ENCODE results near the gene NR3C1. TPM values are rescaled to one million over a fixed set of nuclear protein-coding genes. Genes with fewer than 3 reads are reported as not detected.

Gene NR3C1
- polyA plus RNA-seq, 1 donor (not counting 4 experiments of a cell fraction or from before 2014, with no cell fraction given): 30.7 TPM

- no peak overlapping the region for H3K4me2 ChIP-seq (ENCODE audit: control insufficient read depth, extremely low read depth, insufficient read depth, low read depth, low read length)
- no peaks in the 10 kb centered on the region for H4K20me1 ChIP-seq (ENCODE audit: control insufficient read depth, extremely low read depth, insufficient read depth, low read length)
- H3K36me3 ChIP-seq (ENCODE audit: control insufficient read depth in 2 of 2, extremely low read depth in 1 of 2, insufficient read depth in 2 of 2, low read length in 2 of 2): no peaks in the 10 kb centered on the region
- no peaks in the 10 kb centered on the region for H3K79me2 ChIP-seq (ENCODE audit: control insufficient read depth, insufficient read depth, low read length)
- peaks cover 45% of the 10 kb centered on the region for H3K4me1 ChIP-seq (ENCODE audit: control insufficient read depth, extremely low read depth, insufficient read depth, low read length)
- no peaks in the 10 kb centered on the region for H3K27me3 ChIP-seq (ENCODE audit: control insufficient read depth, extremely low read depth, insufficient read depth, low read length)
- no peak overlapping the region for H3K27ac ChIP-seq (ENCODE audit: control insufficient read depth, insufficient read depth, low read length)
- H2AFZ ChIP-seq (ENCODE audit: control insufficient read depth, low read length): no peak overlapping the region
- no peak for DNase-seq (ENCODE audit: low read depth, low spot score)
- H3K9me1 ChIP-seq (ENCODE audit: control insufficient read depth, extremely low read depth, insufficient read depth, low read length): no peaks in the 10 kb centered on the region
- H3K9ac ChIP-seq (ENCODE audit: control insufficient read depth, extremely low read depth, insufficient read depth, low read length): no peak overlapping the region
- no peaks in the 10 kb centered on the region for H3K9me3 ChIP-seq (ENCODE audit: control insufficient read depth, low read depth, low read length)
- TF ChIP-seq EZH2 (IDR thresholded peaks at IDR 0.05; ENCODE audit: low read length): no peak
- dilution Hi-C loops (cut with MboI; ENCODE audit: extremely low pct_ligation_motif_present, low sequenced_read_pairs): no loop called here
- FAIRE-seq: no peak
- H3K4me3 ChIP-seq (ENCODE audit: control insufficient read depth in 2 of 3, extremely low read depth in 1 of 3, insufficient read depth in 2 of 3, low read depth in 1 of 3, low read length in 3 of 3): no peak overlapping the region
Observed at GRCh38 chr5:143231416-143231815, 172.1 kb downstream of the NR3C1 start.

GRCh38 chr5:143230676-143230996 is 172.8 kb downstream of the NR3C1 start:
- Histone ChIP-seq H3K27ac (ENCODE audit: control insufficient read depth, insufficient read depth, low read length) (no peak overlapping the region), H3K9me3 (ENCODE audit: control insufficient read depth, low read depth, low read length) (no peaks in the 10 kb centered on the region), H2AFZ (ENCODE audit: control insufficient read depth, low read length) (no peak overlapping the region), H3K36me3 (ENCODE audit: control insufficient read depth in 2 of 2, extremely low read depth in 1 of 2, insufficient read depth in 2 of 2, low read length in 2 of 2) (no peaks in the 10 kb centered on the region), H3K9ac (ENCODE audit: control insufficient read depth, extremely low read depth, insufficient read depth, low read length) (no peak overlapping the region), H3K4me2 (ENCODE audit: control insufficient read depth, extremely low read depth, insufficient read depth, low read depth, low read length) (no peak overlapping the region), H3K4me1 (ENCODE audit: control insufficient read depth, extremely low read depth, insufficient read depth, low read length) (peaks cover 39% of the 10 kb centered on the region), H4K20me1 (ENCODE audit: control insufficient read depth, extremely low read depth, insufficient read depth, low read length) (no peaks in the 10 kb centered on the region), H3K9me1 (ENCODE audit: control insufficient read depth, extremely low read depth, insufficient read depth, low read length) (no peaks in the 10 kb centered on the region), H3K27me3 (ENCODE audit: control insufficient read depth, extremely low read depth, insufficient read depth, low read length) (no peaks in the 10 kb centered on the region), H3K79me2 (ENCODE audit: control insufficient read depth, insufficient read depth, low read length) (no peaks in the 10 kb centered on the region), H3K4me3 (ENCODE audit: control insufficient read depth in 2 of 3, extremely low read depth in 1 of 3, insufficient read depth in 2 of 3, low read depth in 1 of 3, low read length in 3 of 3) (no peak overlapping the region)
- dilution Hi-C loops (cut with MboI; ENCODE audit: extremely low pct_ligation_motif_present, low sequenced_read_pairs): no loop called here
- no peak for TF ChIP-seq EZH2 (IDR thresholded peaks at IDR 0.05; ENCODE audit: low read length)
- TF ChIP-seq CTCF (optimal IDR thresholded peaks at IDR 0.05 in 1 of 3, IDR thresholded peaks at IDR 0.05 in 1 of 3, conservative IDR thresholded peaks at IDR 0.05 in 1 of 3; ENCODE audit: extremely low read depth in 1 of 3, insufficient read depth in 2 of 3, low read length in 3 of 3): no peak
- FAIRE-seq (no peak), DNase-seq (ENCODE audit: low read depth, low spot score) (no peak)

- FAIRE-seq: peak; percentile 60
- H3K79me2 ChIP-seq (ENCODE audit: control insufficient read depth, insufficient read depth, low read length): no peaks in the 10 kb centered on the region
- H3K4me2 ChIP-seq (ENCODE audit: control insufficient read depth, extremely low read depth, insufficient read depth, low read depth, low read length): no peak overlapping the region
- H3K36me3 ChIP-seq (ENCODE audit: control insufficient read depth in 2 of 2, extremely low read depth in 1 of 2, insufficient read depth in 2 of 2, low read length in 2 of 2): no peaks in the 10 kb centered on the region
- TF ChIP-seq CTCF (optimal IDR thresholded peaks at IDR 0.05 in 1 of 3, IDR thresholded peaks at IDR 0.05 in 1 of 3, conservative IDR thresholded peaks at IDR 0.05 in 1 of 3; ENCODE audit: extremely low read depth in 1 of 3, insufficient read depth in 2 of 3, low read length in 3 of 3): no peak
- no peak for TF ChIP-seq EZH2 (IDR thresholded peaks at IDR 0.05; ENCODE audit: low read length)
- H3K4me3 ChIP-seq (ENCODE audit: control insufficient read depth in 2 of 3, extremely low read depth in 1 of 3, insufficient read depth in 2 of 3, low read depth in 1 of 3, low read length in 3 of 3): no peak overlapping the region
- H3K9me3 ChIP-seq (ENCODE audit: control insufficient read depth, low read depth, low read length): no peaks in the 10 kb centered on the region
- no peak overlapping the region for H3K9ac ChIP-seq (ENCODE audit: control insufficient read depth, extremely low read depth, insufficient read depth, low read length)
- no peak overlapping the region for H2AFZ ChIP-seq (ENCODE audit: control insufficient read depth, low read length)
- no peak overlapping the region for H3K27ac ChIP-seq (ENCODE audit: control insufficient read depth, insufficient read depth, low read length)
- no peaks in the 10 kb centered on the region for H3K27me3 ChIP-seq (ENCODE audit: control insufficient read depth, extremely low read depth, insufficient read depth, low read length)
- H3K9me1 ChIP-seq (ENCODE audit: control insufficient read depth, extremely low read depth, insufficient read depth, low read length): no peaks in the 10 kb centered on the region
- H3K4me1 ChIP-seq (ENCODE audit: control insufficient read depth, extremely low read depth, insufficient read depth, low read length): peaks cover 35% of the 10 kb centered on the region
- dilution Hi-C loops (cut with MboI; ENCODE audit: extremely low pct_ligation_motif_present, low sequenced_read_pairs): no loop called here
- H4K20me1 ChIP-seq (ENCODE audit: control insufficient read depth, extremely low read depth, insufficient read depth, low read length): no peaks in the 10 kb centered on the region
- no peak for DNase-seq (ENCODE audit: low read depth, low spot score)
Observed at GRCh38 chr5:143229896-143230675, 173.4 kb downstream of the NR3C1 start.

Data from keratinocyte (primary cell).